D721Med (cell line): ENCODE data around the gene RELL2.

Experiments
- DNase-seq: peaks from one replicate; pipeline ENCODE4 v3.0.0; 2011; ENCODE audit warnings: low spot score; ENCODE audit not compliant: insufficient read length
- FAIRE-seq: peaks from 2 replicates; lab custom pipeline; 2011; peaks lifted over from hg19 to GRCh38; lab: Jason Lieb, UNC
- TF ChIP-seq, protein P1 (sequence below): IDR thresholded peaks from 2 replicates; pipeline ENCODE4 v1.5.1; 2012; ENCODE audit warnings: mild to moderate bottlenecking, control low read depth; ENCODE audit not compliant: insufficient read depth; ENCODE audit errors: missing control alignments

RELL2 gene

DNA sequence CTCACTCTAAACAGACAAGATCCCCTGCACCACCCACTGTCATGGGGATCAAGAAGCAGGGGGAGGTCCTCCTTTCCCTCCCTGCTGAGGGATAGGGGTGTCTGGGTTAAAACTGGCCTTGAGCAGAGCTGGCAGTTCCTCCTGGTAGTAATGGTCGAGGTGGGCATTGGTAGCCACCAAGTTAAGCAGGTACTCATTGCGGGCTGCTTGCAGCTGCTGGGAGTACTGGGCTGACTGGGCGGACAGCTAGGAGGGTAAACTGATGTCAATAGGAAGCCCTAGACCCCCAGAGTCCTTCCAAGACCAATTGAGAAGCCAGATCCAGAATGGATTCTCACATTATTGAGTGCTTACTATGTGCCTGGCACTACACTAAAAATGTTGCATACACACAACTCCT, 11.1 kb downstream of the RELL2 start:
- TF ChIP-seq, protein P1, sequence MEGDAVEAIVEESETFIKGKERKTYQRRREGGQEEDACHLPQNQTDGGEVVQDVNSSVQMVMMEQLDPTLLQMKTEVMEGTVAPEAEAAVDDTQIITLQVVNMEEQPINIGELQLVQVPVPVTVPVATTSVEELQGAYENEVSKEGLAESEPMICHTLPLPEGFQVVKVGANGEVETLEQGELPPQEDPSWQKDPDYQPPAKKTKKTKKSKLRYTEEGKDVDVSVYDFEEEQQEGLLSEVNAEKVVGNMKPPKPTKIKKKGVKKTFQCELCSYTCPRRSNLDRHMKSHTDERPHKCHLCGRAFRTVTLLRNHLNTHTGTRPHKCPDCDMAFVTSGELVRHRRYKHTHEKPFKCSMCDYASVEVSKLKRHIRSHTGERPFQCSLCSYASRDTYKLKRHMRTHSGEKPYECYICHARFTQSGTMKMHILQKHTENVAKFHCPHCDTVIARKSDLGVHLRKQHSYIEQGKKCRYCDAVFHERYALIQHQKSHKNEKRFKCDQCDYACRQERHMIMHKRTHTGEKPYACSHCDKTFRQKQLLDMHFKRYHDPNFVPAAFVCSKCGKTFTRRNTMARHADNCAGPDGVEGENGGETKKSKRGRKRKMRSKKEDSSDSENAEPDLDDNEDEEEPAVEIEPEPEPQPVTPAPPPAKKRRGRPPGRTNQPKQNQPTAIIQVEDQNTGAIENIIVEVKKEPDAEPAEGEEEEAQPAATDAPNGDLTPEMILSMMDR: no peak
- DNase-seq (no peak), FAIRE-seq (no peak)

DNA sequence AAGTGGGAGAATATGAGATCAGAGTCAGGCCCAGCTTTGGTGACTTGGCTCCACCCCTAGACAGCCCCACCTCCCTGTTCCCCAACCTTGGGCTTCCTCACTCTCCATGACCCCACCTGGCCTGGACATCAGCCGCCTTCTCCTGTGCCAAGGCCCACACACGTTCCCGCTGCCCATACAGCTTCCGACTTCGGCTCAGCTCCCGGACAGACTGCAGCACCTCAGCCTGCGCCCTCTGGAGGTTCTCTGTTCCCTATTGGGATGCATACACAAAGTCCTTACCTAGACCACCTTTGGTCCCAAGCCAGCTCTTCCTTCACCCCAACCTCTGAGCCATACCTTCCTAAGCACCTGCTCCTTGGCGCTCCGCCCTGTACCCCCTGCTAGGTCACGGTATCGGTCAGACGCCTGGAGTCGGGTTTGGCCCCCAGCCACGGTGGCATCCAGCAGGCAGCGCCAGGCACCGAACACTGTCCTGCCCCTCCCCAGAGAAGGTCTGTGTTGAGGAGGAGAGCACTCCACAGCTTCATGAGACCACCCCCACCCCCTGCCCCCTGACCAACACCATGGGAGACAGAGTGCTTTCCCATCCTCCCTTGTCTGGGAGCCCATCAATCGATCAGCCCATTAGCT, 12.4 kb downstream of the RELL2 start:
- DNase-seq (no peak), FAIRE-seq (no peak)
- TF ChIP-seq, protein P1: no peak

- DNase-seq (no peak), FAIRE-seq (no peak)
- TF ChIP-seq, protein P1: no peak
Measured at GRCh38 chr5:141649972-141650371, 13.2 kb downstream of the RELL2 start.

DNA sequence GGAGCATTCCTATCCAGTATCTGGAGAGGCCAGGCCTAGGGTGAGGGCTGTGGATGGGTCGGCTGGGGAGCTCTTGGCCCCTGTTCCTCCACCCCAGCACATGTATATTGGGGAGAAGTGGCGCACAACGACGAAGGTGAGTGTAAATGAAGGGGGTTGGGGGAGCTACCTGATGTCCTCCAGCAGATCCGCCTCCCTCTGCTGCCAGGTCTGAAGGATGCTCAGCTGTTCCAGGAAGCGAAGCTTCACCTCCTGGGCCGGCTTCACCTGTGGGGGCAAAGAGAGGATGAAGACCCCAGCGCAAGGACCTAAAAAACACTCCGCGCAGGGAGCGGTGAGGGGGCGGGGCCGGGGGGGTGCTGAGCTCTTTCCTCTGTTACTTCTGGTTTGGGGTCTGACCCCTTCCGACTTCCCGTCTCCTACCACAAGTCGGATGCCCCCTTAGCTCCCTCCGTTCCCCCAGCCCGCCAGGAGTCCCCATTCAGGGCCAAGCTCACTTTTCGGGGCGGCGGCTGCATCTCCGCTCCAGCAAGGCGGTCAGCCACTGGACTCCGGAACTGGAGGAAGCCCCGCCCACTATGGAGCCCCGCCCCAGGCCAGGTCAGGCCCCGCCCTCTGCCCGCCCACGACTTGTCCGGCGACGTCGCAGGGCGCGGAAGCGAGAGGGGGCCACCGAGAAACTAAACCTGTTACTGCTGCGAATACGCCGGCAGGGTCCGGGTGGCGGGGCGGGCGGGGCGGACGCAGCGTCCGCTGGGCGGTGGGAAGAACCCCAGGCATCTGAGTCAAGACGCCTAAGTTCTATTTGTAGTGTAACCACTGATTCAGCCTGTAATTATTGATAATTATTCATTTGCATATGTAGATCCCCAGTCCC, 14.3 kb downstream of the RELL2 start, which contains the start of gene FCHSD1:
TSS of gene FCHSD1 (minus strand) at position 568 of the 877 bp plus-strand sequence. CDS start at position 518, 50 bp downstream.
- no peak for FAIRE-seq
- DNase-seq: no peak
- TF ChIP-seq, protein P1: no peak

- TF ChIP-seq, protein P1: no peak
- no peak for DNase-seq
- no peak for FAIRE-seq
Measured at GRCh38 chr5:141651728-141652105, 14.9 kb downstream of the RELL2 start.

- DNase-seq (no peak), FAIRE-seq (no peak)
- TF ChIP-seq, protein P1: no peak
Measured at GRCh38 chr5:141654298-141654697, 17.5 kb downstream of the RELL2 start.

DNA sequence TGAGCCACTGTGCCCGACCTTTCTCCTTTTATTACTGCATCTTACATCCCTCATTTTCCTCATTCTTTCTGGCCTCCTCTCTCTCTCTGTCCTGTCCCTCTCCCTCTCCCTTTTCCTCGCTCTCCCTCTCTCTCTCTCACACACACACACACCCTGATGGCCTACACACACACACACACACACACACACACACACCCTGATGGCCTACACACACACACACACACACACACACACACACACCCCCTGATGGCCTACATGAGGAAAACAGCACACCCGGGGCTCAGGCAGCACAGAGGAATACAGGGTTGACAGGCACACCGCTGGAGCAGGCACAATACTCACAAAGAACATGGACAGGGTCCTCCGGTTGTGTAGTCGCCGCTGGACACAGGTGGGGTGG, 18.2 kb downstream of the RELL2 start:
- TF ChIP-seq, protein P1: no peak
- DNase-seq (no peak), FAIRE-seq (no peak)
